DOHH2 (cell line): ENCODE measurements around the gene BTBD3.

Source experiments
- EZH2phosphoT487 ChIP-seq: fragments of 200-600 bp; sonication (generic); IDR thresholded peaks from 2 replicates; pipeline ENCODE4 v1.6.1; 2017; ENCODE audit warnings: borderline replicate concordance, mild to moderate bottlenecking, antibody characterized with exemption, low read length, moderate library complexity, mixed read lengths
- TF ChIP-seq, protein P1 (sequence below): fragments of 200-600 bp; sonication (generic); IDR thresholded peaks from one replicate; pipeline ENCODE4 v1.5.1; 2014; ENCODE audit warnings: antibody characterized with exemption, mild to moderate bottlenecking, low read depth, low read length; ENCODE audit not compliant: poor library complexity, severe bottlenecking

DNA sequence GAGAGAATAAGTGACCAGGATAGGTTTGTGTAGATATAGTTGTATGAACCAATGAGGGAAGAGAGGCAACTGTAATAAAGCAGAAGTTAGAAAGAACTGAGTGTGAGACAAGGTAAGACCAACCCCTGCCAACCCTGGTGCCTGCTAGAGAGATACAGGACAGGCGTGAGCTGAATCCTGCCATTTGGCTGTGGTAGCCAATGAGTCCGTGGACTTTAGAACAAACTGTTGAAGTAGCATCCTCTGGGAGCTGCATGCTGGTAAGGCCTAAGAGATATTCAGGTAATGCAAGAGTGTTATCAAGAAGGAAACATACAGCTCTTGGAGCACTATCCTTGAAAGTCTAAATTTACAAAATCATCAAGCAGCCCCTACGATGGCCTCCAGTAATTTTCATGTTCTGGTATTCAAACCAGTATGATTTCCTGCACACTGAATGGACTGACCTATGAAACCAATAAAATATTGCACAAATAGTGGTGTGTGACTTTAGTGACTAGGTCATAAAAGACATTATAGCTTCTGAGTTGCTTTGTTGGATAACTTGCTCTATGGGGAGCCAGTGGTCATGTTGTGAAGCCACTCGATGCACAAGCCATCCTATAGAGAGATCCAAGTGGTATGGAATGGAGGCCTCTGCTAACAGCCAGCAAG, 24.0 kb downstream of the BTBD3 start:
- TF ChIP-seq, protein P1, sequence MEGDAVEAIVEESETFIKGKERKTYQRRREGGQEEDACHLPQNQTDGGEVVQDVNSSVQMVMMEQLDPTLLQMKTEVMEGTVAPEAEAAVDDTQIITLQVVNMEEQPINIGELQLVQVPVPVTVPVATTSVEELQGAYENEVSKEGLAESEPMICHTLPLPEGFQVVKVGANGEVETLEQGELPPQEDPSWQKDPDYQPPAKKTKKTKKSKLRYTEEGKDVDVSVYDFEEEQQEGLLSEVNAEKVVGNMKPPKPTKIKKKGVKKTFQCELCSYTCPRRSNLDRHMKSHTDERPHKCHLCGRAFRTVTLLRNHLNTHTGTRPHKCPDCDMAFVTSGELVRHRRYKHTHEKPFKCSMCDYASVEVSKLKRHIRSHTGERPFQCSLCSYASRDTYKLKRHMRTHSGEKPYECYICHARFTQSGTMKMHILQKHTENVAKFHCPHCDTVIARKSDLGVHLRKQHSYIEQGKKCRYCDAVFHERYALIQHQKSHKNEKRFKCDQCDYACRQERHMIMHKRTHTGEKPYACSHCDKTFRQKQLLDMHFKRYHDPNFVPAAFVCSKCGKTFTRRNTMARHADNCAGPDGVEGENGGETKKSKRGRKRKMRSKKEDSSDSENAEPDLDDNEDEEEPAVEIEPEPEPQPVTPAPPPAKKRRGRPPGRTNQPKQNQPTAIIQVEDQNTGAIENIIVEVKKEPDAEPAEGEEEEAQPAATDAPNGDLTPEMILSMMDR, result no peak
- TF ChIP-seq EZH2phosphoT487, result no peak
